Natural killer cell treated with Interleukin-12 subunit alpha and Interleukin-12 subunit beta and Interleukin-15 and Interleukin-18, amount 100 ng/mL, for 72 hours (primary cell): Measurements from ENCODE around the gene GFRA1. TPM values are rescaled to one million over a fixed set of nuclear protein-coding genes. Genes with fewer than 3 reads are reported as not detected.

ENCODE experiments used
- ATAC-seq, 2 donors: fragments of 150-1000 bp; cut with Tn5 transposase in 1 of 2; sonication (Bioruptor Pico), chemical (Tn5 transposase) in 1 of 2; 2 replicates each; pipeline ENCODE4 v1.10.0; 2021
- DNase-seq: peaks from one replicate; pipeline ENCODE4 v3.0.0; 2022; ENCODE audit warnings: low spot score
- H3K27ac Mint-ChIP-seq, 2 donors: 1 replicate in 1 of 2; 2 replicates in 1 of 2; pipeline ENCODE4 v1.8.0; 2022; ENCODE audit warnings: mixed read lengths in 2 of 2, mild to moderate bottlenecking in 1 of 2, moderate library complexity in 1 of 2
- H3K27me3 Mint-ChIP-seq, 2 donors: 1 replicate in 1 of 2; 2 replicates in 1 of 2; pipeline ENCODE4 v1.8.0; 2022; ENCODE audit warnings: mixed read lengths in 2 of 2
- H3K36me3 Mint-ChIP-seq: one replicate; pipeline ENCODE4 v1.8.0; 2022; ENCODE audit warnings: mixed read lengths
- H3K4me1 Mint-ChIP-seq, 2 donors: 1 replicate in 1 of 2; 2 replicates in 1 of 2; pipeline ENCODE4 v1.8.0; 2022; ENCODE audit warnings: low read depth in 2 of 2, mixed read lengths in 2 of 2, mild to moderate bottlenecking in 1 of 2
- H3K4me3 Mint-ChIP-seq: one replicate; pipeline ENCODE4 v1.8.0; 2022; ENCODE audit warnings: mixed read lengths
- H3K9me3 Mint-ChIP-seq: 2 replicates; pipeline ENCODE4 v1.8.0; 2022; ENCODE audit warnings: mixed read lengths
- total RNA-seq, 2 donors: library from RNA; stranded (reverse); gene quantifications; one replicate each; pipeline ENCODE4 v1.2.3, GENCODE V29; 2022

Gene GFRA1
- total RNA-seq, 2 donors from 2014 or later, result not detected

DNA sequence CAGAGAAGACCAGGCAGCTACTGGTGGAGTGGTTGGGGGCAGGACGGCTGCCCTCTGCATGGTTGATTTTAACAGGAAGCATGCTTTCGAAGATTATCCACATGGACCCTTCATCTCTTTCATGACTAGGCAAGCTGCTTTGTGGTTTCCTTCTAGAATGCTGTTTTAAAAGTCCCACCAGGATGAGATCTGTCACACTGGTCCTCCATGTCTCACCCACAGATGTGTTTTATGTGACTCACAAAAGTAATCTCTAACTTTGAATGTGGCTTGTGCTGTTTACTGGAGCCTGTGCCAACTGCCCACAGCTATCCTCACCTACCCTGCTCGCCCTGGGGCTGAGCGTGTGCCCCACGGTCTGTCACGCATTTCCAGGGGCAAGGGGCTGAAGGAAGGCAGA lies 188.8 kb downstream of the GFRA1 start:
- no peaks in the 10 kb centered on the region for H3K9me3 Mint-ChIP-seq
- no peaks in the 10 kb centered on the region for H3K36me3 Mint-ChIP-seq
- no peak overlapping the region for H3K4me3 Mint-ChIP-seq
- no peaks in the 10 kb centered on the region for H3K4me1 Mint-ChIP-seq
- H3K27me3 Mint-ChIP-seq, result no peaks in the 10 kb centered on the region
- no peak overlapping the region for H3K27ac Mint-ChIP-seq
- DNase-seq (no peak), ATAC-seq (peak in 1 of 2 donors; percentile 40)

- no peaks in the 10 kb centered on the region for H3K36me3 Mint-ChIP-seq
- H3K27ac Mint-ChIP-seq, result no peak overlapping the region
- no peak overlapping the region for H3K4me3 Mint-ChIP-seq
- H3K9me3 Mint-ChIP-seq, result no peaks in the 10 kb centered on the region
- H3K4me1 Mint-ChIP-seq, result no peaks in the 10 kb centered on the region
- ATAC-seq (no peak), DNase-seq (no peak)
- H3K27me3 Mint-ChIP-seq, result no peaks in the 10 kb centered on the region
Observed at GRCh38 chr10:116083226-116083762, 189.7 kb downstream of the GFRA1 start.

DNA sequence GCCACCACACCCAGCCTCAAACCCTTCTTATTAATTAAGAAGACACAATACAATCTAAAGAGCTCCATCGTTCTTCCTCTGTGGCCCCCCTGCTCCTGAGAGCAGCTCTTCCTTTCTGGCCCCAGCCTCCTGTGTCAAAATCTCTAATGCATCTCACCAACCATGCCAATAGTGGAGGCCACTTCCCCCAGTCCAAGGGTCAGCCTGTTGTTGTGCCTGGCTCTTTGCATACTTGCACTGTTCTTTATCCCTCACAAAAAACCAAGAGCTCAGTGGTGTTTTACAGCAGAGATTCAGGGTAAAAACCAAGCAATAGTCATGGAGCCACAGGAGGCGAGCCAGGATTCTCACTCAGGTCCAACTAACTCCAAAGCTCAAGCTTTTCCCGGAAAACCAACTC lies 190.2 kb downstream of the GFRA1 start:
- Mint-ChIP-seq H3K4me1 (no peaks in the 10 kb centered on the region), H3K36me3 (no peaks in the 10 kb centered on the region), H3K27me3 (no peaks in the 10 kb centered on the region), H3K27ac (no peak overlapping the region), H3K4me3 (no peak overlapping the region), H3K9me3 (no peaks in the 10 kb centered on the region)
- DNase-seq (no peak), ATAC-seq (no peak)

GRCh38 chr10:116082206-116082605 lies 190.8 kb downstream of the GFRA1 start:
- Mint-ChIP-seq H3K4me3 (no peak overlapping the region), H3K27ac (no peak overlapping the region), H3K4me1 (no peaks in the 10 kb centered on the region), H3K27me3 (no peaks in the 10 kb centered on the region), H3K36me3 (no peaks in the 10 kb centered on the region), H3K9me3 (no peaks in the 10 kb centered on the region)
- no peak for ATAC-seq
- DNase-seq, result no peak

- Mint-ChIP-seq H3K4me3 (no peak overlapping the region), H3K27ac (no peak overlapping the region), H3K27me3 (no peaks in the 10 kb centered on the region), H3K4me1 (no peaks in the 10 kb centered on the region), H3K9me3 (no peaks in the 10 kb centered on the region), H3K36me3 (no peaks in the 10 kb centered on the region)
- DNase-seq (no peak), ATAC-seq (no peak)
Observed at GRCh38 chr10:116080553-116080952, 192.5 kb downstream of the GFRA1 start.

DNA sequence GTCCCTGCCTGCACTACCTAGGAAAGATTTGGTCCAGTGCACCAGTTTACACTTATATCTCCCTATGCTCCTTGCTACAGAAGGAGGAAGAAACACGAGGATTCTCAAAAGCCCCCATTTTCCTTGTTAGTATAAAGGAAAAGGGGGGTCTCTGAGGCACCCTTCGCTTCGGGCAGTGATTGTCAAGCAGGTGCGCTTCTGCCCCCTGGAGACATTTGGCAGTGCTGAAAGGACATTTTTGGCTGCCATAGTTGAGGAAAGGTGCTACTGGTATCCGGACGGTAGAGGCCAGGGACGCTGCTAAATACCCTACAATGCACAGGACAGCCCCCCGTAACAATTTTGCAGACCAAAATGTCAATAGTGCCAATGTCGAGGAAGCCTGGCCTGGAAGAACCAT lies 193.7 kb downstream of the GFRA1 start:
- no peaks in the 10 kb centered on the region for H3K4me1 Mint-ChIP-seq
- H3K27ac Mint-ChIP-seq, result no peak overlapping the region
- H3K4me3 Mint-ChIP-seq, result no peak overlapping the region
- H3K9me3 Mint-ChIP-seq, result no peaks in the 10 kb centered on the region
- no peaks in the 10 kb centered on the region for H3K27me3 Mint-ChIP-seq
- no peak for ATAC-seq
- no peaks in the 10 kb centered on the region for H3K36me3 Mint-ChIP-seq
- DNase-seq, result no peak

DNA sequence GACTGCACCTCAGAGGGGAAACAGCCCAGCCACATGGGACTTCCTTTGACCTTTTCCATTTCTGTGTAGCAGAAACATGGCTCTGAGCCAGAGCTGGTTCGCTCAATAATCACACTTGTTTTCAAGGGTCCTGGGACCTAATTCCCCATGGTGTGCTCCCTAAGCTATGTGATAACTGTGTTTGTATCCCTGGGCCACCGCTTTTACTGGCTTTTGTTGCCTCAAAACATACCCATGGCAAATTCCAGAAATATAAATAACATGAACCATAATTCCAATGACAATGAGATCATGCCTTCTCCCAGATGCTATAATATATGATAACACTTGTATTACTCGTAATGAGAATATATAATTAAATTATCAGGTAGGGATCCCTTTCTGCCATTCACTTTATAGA lies 196.4 kb downstream of the GFRA1 start:
- Mint-ChIP-seq H3K4me1 (no peaks in the 10 kb centered on the region), H3K9me3 (no peaks in the 10 kb centered on the region), H3K4me3 (no peak overlapping the region), H3K27me3 (no peaks in the 10 kb centered on the region), H3K27ac (no peak overlapping the region), H3K36me3 (no peaks in the 10 kb centered on the region)
- no peak for DNase-seq
- ATAC-seq, result no peak

DNA sequence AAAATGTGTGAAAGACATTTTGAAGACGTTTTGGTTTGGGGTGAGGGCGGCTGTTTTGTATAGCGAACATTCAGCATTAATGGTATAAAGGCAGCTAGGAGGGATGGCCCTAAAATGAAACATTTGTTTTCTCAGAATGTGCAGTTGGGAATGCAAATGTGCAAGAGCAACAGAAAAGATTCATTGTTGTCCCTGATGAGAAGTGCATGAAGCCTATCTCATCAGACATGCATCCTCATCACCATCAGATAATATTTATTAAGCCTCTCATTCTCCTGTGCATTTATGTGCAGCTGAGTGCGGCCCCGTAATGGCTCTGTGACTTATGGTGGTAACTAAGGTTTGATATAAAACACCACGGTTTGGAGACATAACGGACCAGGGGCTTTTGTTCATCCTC lies 199.5 kb downstream of the GFRA1 start:
- Mint-ChIP-seq H3K36me3 (no peaks in the 10 kb centered on the region), H3K4me1 (no peaks in the 10 kb centered on the region), H3K9me3 (no peaks in the 10 kb centered on the region), H3K27me3 (no peaks in the 10 kb centered on the region), H3K27ac (no peak overlapping the region), H3K4me3 (no peak overlapping the region)
- DNase-seq (no peak), ATAC-seq (no peak)

- H3K36me3 Mint-ChIP-seq, result no peaks in the 10 kb centered on the region
Observed at GRCh38 chr10:116073001-116073400, 200.0 kb downstream of the GFRA1 start.

DNA sequence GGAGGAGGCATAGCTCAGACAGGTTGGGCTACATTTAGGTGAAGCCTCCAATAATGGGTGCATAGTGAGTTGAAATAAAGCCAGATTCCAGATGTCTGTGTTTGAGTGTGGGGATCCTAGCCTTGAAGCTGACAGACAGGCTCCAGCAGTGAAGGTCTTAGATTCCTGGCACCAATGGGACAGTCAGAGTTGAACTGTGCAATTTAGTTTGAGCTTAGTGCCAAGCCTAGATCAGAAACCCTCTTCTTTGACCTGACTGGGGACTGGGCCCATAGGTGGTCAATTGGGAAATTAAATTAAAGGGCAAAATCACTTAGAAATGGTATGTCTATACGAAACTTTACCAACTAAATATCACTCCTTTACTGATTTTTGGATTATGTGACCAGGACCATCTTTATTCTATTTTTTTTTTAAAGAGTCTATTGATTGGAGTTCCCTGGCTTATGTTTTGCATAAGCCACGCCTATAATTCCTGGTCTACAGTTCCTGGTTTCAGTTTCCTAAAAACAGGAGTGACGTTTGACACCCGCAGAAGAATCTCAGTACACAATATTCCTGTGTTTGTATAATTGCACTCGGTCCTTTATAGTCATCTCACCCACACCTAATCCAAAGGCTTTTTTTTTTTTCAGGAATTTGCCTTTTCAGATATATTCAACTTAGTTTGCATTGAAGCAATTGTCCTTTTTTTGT lies 201.4 kb downstream of the GFRA1 start:
- no peaks in the 10 kb centered on the region for H3K4me1 Mint-ChIP-seq
- no peak overlapping the region for H3K27ac Mint-ChIP-seq
- H3K36me3 Mint-ChIP-seq, result no peaks in the 10 kb centered on the region
- H3K27me3 Mint-ChIP-seq, result no peaks in the 10 kb centered on the region
- H3K4me3 Mint-ChIP-seq, result no peak overlapping the region
- ATAC-seq (no peak), DNase-seq (no peak)
- H3K9me3 Mint-ChIP-seq, result no peaks in the 10 kb centered on the region

More at GRCh38 chr10:116073001-116073400, 200.0 kb downstream of the GFRA1 start:
- H3K27me3 Mint-ChIP-seq, result no peaks in the 10 kb centered on the region
- DNase-seq, result no peak
- H3K9me3 Mint-ChIP-seq, result no peaks in the 10 kb centered on the region
- no peak for ATAC-seq
- no peak overlapping the region for H3K27ac Mint-ChIP-seq
- H3K4me1 Mint-ChIP-seq, result no peaks in the 10 kb centered on the region
- no peak overlapping the region for H3K4me3 Mint-ChIP-seq

DNA sequence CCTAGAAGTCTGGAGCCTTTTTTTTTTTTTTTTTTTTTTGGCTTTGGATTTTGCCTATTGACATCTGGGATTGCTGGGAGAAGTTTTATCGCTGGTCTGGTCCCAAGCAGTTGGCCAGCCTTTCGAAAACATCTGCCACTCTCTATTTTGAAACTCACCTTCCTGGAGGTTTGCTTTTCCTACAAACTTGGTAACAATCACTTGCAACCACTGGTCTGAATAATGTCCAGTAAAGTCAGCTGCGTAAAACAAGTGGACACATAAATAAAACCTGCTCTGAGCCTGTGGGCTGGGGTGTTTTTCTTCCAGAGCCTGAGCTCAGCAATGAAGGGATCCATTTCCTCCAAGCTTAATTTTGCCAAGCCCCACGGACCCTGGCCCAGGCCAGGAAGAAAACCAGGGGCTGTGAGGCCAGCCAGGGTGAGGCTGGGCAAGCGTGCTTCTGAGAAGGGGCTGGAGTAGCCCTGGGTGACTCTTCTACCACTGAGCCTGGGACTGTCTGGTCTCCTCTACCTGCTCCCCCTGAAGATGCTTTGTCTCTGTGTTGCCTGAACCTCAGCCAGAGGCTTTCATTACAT lies 202.2 kb downstream of the GFRA1 start:
- DNase-seq, result no peak
- Mint-ChIP-seq H3K4me3 (no peak overlapping the region), H3K4me1 (no peaks in the 10 kb centered on the region), H3K9me3 (no peaks in the 10 kb centered on the region), H3K27ac (no peak overlapping the region), H3K27me3 (no peaks in the 10 kb centered on the region), H3K36me3 (no peaks in the 10 kb centered on the region)
- no peak for ATAC-seq

DNA sequence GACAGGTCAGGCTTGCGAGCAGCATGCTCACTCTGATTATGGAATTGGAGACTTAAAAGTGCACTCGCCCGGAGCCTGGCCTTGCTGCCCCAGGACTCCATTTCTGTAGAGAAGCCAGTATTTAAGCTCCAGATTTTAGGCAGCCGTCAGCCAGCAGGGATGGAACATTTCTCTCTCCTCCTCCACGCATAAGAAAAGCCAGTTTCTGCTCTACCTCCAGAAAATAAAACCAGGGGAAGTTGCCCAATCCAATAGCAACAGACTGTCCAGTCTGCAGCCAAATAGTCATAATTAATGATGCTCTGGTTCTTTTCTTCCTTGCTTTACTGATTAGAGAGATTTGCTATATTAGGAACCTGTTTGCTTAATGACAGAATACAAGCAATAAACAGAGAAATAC lies 203.2 kb downstream of the GFRA1 start:
- DNase-seq (no peak), ATAC-seq (no peak)
- Mint-ChIP-seq H3K27ac (no peak overlapping the region), H3K27me3 (no peaks in the 10 kb centered on the region), H3K4me1 (no peaks in the 10 kb centered on the region), H3K4me3 (no peak overlapping the region), H3K9me3 (no peaks in the 10 kb centered on the region), H3K36me3 (no peaks in the 10 kb centered on the region)

GRCh38 chr10:116067825-116068224 lies 205.2 kb downstream of the GFRA1 start:
- Mint-ChIP-seq H3K36me3 (no peaks in the 10 kb centered on the region), H3K27ac (no peak overlapping the region), H3K4me3 (no peak overlapping the region), H3K4me1 (no peaks in the 10 kb centered on the region), H3K9me3 (no peaks in the 10 kb centered on the region), H3K27me3 (no peaks in the 10 kb centered on the region)
- ATAC-seq, result no peak
- no peak for DNase-seq

GRCh38 chr10:116063107-116063506 lies 209.9 kb downstream of the GFRA1 start:
- no peak overlapping the region for H3K27ac Mint-ChIP-seq
- H3K27me3 Mint-ChIP-seq, result no peaks in the 10 kb centered on the region
- H3K36me3 Mint-ChIP-seq, result no peaks in the 10 kb centered on the region
- ATAC-seq (no peak), DNase-seq (no peak)
- H3K4me1 Mint-ChIP-seq, result no peaks in the 10 kb centered on the region
- no peak overlapping the region for H3K4me3 Mint-ChIP-seq
- H3K9me3 Mint-ChIP-seq, result no peaks in the 10 kb centered on the region

DNA sequence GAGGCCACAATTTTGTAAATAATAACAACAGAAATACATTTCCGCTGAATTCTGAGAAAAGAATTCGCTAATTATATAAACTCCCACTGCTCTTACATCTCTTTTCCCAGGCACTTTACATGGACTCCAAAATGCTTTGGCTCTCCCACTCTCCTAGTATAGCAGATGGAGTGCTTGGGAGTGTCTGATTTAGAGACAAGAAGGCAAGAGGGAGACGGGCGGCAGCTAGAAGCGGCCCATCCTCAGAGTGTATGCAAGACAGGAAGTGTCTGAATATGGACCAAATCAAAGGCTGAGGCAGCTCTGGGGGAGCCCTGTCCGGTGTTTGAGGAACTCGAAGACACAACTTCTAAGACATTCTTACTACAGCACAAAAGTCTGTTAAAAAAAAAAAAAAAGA lies 212.1 kb downstream of the GFRA1 start:
- Mint-ChIP-seq H3K9me3 (no peaks in the 10 kb centered on the region), H3K27ac (no peak overlapping the region), H3K4me3 (no peak overlapping the region), H3K27me3 (no peaks in the 10 kb centered on the region), H3K4me1 (no peaks in the 10 kb centered on the region), H3K36me3 (no peaks in the 10 kb centered on the region)
- DNase-seq (no peak), ATAC-seq (no peak)
